HG03064 (cell line): ENCODE data around the gene WBP2NL.

Source experiments
- ATAC-seq: cut with Tn5 transposase; IDR thresholded peaks from one replicate; pipeline ENCODE4 v1.9.1; 2021; ENCODE audit warnings: low read depth; ENCODE audit not compliant: unreplicated experiment

WBP2NL gene

DNA sequence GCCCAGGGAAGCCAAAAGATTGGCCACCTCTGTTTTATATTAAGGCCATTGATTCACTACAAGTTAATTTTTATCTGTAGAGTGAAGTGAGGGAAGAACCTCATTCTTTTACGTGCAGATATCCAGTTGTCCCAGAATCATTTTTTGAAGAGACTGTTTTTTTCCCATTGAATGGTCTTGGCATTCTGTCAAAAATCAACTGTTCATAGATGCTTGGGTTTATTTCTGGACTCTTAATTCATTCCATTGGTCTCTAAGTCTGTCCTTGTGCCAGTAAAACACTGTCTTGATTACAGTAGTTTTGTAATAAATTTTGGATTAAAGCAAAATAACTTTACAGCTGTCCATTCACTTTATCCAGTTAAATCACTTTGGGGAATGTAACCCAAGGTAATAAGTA lies 26.8 kb downstream of the WBP2NL start:
- ATAC-seq, result no peak

DNA sequence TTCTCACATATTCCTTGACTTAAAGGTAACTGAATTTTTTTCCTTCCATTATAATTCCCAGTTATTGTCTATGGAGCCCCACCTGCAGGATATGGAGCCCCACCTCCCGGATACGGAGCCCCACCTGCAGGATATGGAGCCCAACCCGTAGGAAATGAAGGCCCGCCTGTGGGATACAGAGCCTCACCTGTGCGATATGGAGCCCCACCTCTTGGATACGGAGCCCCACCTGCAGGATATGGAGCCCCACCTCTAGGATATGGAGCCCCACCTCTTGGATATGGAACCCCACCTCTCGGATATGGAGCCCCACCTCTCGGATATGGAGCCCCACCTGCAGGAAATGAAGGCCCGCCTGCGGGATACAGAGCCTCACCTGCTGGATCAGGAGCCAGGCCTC lies 28.1 kb downstream of the WBP2NL start:
- no peak for ATAC-seq

DNA sequence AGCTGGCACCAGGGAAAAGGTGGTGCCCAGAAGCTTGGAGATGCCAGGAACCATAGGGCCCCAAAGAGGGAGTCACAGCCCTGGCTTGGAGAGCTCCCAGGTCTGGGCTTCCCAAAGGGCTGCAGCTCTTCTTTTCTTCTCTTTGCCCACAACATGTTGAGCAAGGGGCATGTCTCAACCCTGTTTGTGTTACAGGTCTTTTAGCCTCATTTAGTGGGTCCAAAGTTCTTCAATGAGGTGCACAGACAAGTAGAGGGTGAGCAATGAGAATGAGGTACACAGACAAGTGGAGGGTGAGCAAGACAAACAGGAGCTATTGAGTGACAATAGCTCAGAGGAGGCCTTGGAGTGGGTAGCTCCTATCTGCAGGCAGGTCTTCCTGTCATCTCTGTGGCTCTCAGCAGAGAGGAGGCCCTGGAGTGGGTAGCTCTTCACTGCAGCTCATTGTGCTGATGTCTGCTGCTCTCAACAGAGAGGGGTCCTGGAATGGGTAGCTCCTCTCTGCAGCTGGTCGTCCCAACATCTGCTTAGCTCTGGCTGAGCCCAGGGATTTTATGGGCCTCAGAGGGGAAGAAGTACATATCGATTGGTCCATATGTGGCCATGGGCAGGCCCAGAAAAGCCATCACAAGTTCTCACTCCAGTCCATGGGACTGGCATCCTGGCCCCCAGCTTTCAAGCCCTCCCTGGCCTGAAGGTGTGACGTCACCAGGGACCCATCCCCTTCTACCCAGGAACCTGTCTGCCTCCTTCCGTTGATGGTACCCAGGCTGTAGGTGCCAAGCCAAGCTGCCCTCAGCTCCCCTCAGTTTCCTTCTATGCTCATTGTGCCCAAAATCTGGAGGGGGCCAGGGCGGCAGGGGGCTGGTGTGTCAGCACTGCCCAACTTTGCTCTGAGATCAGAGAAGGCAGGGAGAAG lies 34.9 kb downstream of the WBP2NL start:
- no peak for ATAC-seq

DNA sequence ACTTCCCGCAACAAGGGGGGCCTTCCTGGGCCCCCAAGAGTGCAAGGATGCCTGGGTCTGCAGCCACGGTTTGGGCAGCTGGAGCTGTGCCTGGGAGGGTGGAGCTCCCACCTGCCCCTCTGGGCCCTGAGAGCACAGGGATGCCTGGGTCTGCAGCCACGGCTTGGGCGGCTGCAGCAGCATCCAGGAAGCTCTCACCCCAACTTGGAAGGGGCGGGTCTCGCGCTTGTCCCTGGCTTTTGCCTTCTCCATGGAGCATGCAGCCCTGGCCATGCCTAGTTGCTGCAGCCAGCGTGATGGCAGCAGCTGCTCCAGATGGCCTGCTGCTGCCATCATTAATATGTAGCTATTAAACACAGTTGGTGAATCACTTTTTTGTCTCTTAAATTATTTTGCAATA lies 36.7 kb downstream of the WBP2NL start:
- no peak for ATAC-seq

DNA sequence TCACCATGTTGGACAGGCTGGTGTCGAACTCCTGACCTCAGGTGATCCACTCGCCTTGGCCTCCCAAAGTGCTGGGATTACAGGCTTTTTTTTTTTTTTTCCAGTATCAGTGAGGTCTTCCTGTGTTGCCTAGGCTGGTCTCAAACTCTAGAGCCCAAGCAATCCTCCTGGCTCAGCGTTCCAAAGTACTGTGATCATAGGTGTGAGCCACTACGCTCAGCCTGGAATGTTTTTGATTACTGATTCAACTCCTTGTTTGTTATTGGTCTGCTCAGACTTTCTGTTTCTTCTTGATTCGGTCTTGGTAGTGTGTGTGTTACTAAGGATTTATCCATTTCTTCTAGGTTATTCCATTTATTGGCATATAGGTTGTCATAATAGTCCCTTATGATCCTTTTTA lies 40.7 kb downstream of the WBP2NL start:
- ATAC-seq, result no peak

DNA sequence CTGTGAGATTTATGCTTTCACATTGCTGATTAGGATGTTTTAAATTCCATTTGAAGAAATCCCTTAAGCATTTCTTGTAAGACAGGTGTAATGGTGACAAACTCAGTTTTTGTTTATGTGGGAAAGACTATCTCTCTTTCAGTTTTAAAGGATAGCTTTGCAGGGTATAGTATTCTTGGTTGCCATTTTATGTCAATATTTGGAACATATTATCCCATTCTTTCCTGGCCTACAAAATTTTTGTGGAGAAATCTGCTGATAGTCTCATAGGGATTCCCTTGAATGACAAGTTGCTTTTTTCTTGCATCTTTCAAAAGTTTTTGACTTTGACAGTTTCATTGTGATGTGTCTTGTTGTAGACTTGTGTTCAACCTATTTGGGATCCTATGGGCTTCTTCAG lies 43.2 kb downstream of the WBP2NL start:
- ATAC-seq, result no peak

DNA sequence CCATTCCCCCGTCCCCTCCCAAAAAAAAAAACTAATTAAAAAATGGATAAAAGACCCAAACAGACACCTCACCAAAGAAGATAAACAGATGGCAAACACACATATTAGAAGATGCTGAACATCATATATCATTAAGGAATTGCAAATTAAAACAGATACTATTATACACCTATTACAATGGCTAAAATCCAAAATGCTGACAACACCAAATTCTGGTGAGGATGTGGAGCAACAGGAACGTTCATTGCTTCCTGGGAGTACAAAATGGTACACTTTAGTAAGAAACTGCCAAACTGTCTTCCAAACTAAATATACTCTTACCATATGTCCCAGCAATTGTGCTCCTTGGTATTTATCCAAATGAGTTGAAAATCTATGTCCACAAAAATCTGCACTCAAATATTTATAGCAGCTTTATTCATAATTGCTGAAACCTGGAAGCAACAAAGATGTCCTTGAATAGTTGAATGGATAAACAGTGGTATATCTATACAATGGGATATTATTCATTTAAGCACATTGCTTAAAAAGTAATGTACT lies 52.1 kb downstream of the WBP2NL start:
- ATAC-seq, result no peak

DNA sequence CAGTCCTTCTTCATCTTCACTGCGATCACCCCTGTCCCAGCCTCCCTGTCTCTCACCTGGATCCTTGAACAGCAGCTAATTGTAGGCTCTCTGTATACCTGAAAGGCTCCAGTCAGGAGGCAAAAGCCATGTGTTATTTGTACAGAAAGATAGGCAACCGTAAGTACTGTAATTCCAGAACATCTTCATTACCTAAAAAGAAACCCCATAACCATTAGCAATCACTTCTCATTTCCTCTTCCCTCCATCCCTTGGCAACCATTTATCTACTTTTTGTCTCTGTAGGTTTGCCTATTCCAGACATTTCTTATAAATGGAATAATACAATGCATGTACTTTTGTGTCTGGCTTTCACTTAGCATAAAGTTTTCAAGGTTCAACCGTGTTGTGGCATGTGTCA lies 54.2 kb downstream of the WBP2NL start:
- ATAC-seq, result no peak

DNA sequence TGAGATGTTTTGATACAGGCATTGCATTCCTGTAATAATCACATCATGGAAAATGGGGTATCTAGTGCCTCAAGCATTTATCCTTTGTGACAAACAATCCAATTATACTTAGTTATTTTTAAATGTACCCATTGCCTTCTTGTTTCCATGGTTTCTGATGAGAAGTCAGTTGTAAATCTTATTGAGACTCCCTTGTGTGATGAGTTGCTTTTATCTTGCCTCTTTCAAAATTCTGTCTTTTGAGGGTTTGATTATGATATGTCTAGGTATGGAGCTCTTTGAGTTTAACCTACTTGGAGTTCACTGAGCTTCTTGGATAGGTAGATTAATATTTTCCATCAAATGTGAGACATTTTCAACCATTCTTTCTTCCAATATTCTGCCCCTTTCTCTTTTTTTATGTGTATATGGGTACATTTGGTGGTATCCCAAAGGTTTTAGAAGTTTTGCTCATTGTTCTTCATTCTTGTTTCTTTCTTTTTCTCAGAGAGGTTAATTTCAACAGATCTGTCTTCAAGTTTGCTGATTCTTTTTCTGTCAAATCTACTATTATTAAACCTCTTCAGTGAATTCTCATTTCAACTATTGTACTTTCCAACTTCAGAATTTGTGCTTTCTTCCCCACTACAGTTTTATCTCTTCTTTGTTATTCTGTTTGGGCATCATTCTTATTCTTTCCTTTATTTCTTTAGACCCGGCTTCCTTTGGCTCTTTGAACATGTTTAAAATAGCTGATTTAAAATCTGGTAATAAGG lies 58.3 kb downstream of the WBP2NL start:
- no peak for ATAC-seq

DNA sequence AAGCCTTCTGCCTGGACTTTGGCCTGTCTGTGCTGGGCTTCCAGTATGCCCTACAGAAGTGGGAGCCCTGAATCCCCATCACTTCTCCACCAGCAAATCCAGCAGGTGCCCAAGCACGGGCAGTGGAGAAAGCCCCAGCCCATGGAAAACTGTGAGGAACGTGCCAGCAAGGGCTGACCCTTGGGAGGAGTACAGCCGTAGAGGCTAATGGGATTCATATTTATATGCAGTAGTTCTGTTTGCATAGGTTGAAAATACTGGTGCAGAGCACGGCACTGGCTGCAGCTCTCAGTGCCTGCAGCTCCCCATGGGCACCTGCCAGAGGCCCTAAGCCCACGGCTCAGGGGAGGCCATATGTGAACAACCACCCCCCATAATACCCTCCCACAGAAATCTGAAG lies 61.9 kb downstream of the WBP2NL start:
- ATAC-seq, result no peak

DNA sequence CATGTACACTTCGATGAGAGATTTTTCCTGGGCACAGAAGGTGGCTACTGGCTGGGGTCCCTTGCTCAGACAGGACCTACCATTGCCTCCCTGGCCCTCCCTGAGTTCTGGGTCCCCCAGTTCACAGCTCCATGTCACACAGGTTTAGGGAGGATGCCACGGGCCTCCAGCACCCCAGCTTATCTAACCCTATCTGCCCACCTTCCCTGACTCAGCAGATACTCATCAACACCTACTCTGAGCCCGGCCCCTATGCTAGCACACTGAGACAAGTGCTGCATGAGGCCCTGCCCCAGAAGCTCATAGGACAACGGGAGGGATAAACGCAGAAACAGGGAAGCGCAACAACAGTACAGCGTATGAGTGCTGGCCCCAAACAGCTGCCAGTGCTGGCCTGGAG lies 62.5 kb downstream of the WBP2NL start:
- ATAC-seq, result no peak

DNA sequence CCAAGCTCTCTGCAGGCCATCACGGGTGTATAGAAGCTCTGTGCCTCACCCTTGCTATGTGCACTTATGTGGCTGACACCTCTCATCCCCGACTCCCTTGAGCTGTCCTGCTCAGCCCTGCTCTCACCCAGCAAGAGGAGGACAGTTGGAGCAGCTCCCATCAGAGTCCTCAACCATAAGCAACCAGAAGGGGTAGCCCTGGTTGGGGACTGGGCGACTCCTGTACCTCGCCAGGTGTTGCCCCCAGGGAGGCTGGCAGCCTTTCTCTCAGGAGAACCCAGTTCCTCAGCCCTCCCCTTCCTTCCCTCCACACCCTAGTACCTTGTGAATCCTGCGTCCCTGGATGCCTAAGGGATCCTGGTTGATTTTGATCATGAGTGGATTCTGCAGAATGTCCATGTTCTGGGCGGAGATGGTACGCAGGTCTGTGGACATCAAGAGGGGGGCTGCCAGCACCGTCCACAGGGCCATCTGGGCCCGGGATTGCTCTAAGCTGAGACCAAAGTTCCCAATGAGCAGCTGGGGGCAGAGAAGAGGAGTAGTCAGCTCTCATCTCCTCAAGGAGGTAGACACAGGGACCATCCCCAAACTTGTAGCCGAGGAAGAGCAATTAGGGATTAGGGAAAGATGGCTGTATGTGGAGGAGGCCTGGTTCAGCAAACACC lies 64.0 kb downstream of the WBP2NL start:
- no peak for ATAC-seq

DNA sequence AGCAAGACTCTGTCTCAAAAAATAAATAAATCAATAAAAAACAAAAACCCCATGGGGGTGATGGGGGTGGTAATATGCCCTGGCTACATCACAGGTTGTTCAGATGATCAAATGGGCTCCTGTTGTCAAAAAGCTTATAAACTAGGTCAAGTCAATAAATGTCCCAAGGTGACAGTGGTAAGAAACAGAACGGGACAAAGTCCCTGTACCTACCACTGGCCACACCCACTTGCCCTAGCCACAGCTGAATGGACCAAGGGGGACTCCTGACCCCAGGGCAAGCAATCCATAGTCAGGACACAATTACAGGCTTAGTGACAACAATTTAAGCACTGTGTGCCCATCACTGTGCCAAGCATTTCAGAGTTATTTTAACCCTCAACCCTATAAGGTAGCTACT lies 66.0 kb downstream of the WBP2NL start:
- no peak for ATAC-seq

DNA sequence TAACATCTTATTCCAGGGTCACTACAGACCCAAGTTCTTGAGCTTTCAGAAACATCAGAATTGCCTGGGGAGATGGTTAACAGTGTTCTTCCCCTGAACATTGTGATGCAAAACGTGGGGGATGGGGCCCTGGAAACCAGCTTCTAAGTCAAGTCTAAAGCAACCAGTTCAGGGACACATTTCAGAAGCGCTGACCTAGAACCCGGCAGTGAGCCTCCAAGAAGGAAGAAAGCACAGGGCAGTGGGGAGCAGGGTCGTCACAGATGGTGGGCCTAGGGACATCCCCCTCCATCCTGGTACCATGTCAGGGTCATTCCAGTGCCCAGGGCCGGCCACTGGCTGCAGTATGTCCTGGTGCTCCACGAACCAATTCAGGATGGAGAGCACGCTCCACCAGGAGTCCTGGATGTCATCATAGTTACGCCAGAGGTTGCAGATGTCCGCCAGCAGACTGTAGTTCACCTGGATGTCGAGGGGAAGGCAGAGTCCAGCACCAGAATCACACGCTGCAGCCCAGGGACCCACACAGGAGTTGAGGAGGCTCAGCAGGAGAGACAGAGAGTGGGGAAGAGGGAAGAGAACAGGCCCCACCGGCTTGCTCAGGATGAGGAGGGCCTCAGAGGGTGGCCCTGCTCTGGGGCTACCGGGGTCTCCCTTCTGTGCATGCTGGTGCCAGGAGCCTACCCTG lies 67.0 kb downstream of the WBP2NL start:
- ATAC-seq, result no peak

DNA sequence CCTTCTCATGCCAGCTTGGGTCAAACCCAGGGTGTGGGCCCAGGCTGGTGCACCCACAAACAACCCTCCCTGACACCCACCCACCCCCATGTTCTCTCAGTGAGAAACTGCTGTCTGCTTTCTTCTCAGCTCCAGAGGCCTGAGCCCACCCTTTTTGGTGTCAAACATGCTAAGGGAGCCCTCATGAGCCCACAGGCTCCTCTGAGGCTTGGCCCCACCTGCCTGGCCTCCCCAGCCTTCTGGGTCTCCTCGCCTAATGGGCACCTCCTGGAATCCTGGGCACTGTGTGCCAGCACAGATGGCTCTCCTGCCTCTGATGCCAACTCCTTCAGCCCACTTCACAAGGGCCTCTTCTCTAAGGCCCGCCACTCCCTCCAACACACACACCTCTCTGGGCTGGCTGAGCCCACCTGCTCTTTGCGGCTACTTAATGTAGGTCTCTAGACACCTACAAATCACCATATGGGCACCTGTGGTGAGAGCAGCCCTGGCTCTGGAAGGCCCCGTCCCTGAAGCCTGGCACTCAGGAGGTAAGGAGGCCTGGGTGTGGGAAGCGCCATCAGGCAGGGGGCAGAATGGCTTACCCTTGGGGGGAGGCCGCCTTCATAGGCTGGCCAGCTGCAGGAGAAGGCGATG lies 67.7 kb downstream of the WBP2NL start:
- no peak for ATAC-seq

DNA sequence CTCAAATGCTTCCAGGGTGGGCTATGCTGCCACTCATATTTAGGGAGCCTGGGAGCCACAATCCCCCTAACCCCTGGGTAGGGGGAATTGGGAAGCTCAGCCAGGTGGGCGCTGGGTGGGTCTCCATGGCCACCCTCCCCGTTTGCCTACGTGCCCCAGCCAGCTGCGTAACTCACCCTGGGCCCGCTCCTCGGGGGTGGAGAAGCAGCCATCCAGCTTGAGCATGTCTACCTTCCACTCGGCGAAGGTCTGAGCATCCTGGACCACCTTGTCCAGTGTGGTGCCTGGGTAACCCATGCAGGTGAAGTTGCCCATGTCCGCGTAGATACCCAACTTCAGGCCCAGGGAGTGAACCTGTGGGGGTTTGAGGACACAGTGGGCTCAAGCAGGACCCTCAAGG lies 68.3 kb downstream of the WBP2NL start:
- no peak for ATAC-seq

DNA sequence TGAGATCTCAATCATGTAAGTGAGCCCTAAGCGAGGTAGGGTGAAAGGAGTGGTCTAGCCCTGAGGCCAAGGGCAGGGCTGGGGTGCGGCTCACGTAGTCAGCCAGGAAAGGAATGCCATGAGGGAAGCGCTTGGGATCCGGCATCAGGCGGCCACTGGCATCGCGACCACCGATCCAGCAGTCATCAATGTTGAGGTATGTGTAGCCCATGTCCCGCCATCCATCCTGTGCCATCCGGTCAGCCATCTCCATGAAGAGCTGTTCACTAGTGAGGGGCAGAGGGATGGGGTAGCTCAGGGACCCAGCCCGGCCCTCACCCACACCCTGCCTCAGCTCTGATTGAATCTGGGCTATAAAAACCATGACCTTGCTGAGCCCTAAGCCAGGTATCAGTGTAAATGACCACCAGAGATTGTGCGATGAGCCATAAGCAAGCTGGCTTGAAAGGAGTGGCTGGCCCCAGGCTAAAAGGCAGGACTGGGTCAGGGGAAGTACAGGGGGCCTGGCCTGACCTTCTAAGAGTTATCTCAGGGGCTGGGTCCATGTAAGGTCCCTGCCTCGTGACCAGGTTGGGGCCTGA lies 69.2 kb downstream of the WBP2NL start:
- ATAC-seq, result no peak

DNA sequence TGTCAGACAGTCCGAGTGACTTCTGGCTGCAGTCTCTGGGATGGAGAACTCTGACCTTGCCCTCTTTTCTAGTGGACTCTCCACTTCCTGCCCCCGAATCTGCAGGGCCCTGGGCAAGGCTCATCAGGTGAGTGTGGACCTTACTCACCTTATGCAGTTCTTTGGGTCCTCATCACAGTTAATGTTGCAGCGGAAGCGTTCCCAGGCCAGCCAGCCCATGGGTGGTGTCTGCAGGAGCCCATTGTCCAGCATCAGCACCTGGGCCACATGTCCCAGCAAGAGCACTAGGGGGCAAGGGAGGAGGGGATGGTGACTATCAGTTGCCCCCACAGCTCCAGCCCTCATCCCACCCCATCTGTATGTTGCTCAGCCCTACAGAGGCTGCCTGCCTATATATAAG lies 69.7 kb downstream of the WBP2NL start:
- no peak for ATAC-seq

DNA sequence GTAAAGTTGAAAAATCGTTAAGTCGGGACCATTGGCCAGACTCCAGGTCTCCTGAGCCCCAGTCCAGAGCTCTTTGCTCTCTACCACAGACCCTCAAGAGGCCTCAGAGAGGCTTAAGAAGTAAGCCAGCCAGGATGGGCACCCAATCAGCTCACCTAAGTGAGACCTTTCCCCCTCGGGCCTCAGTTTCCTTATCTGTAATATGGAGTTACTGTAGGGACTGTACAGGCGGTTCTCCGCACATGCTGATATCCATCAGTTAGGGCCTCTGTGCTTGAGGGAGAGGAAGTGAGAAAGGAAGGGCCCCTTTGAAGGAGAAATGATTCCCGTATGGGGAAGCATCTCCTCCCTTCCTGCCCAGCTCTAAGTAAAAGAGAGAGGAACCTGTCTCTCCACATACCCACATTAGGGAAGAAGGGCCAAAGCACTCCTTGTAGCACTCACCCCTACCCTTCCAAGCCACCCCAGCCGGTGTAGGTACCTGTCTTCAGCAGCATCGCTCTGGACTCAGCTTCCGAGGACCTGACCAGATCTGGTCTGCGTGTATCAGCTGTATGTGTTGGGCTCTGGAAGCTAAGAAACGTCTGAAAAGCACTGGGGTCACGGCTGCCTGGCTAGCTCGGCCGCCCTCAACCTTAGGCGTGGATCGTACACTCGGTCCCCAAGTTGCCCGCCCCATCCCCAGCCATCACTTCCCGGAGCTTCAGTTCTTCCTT lies 71.4 kb downstream of the WBP2NL start:
- no peak for ATAC-seq
